Lower leg skin (tissue), 4 donors: ENCODE results near the gene OLFM2. TPM values are rescaled to one million over a fixed set of nuclear protein-coding genes. Genes with fewer than 3 reads are reported as not detected.

ENCODE experiments used
- DNase-seq, 2 donors: peaks; one replicate each; pipeline ENCODE4 v3.0.0-alpha.2; 2019; ENCODE audit warnings: low spot score in 2 of 2
- H3K4me3 ChIP-seq: fragments of 200-600 bp; sonication (generic); 2 replicates; pipeline ENCODE4 v1.5.1; 2017; ENCODE audit warnings: mild to moderate bottlenecking, low read depth; ENCODE audit not compliant: poor library complexity, severe bottlenecking
- POLR2A ChIP-seq, 2 donors: fragments of 450-650 bp; IDR thresholded peaks; one replicate each; pipeline ENCODE4 v1.6.1; 2016 to 2017; ENCODE audit warnings: antibody characterized with exemption in 2 of 2, mild to moderate bottlenecking in 1 of 2, moderate library complexity in 1 of 2
- WGBS, 2 donors: methylation state at CpG; one replicate each; pipeline ENCODE4 v1.1.5; 2018; 5-methylcytosine and 5-hydroxymethylcytosine counted together
- intact Hi-C: fragments of 100-400 bp; cut with DNase I; formaldehyde crosslinking; loops from one replicate; pipeline ENCODE4 v1.15.0; 2023; ENCODE audit warnings: low total_unique reads
- total RNA-seq, 4 donors: library from RNA; depleted of rRNA; stranded (reverse); fragments of >200 nt; gene quantifications; one replicate each; pipeline ENCODE4 v1.1.0, GENCODE V29; 2016
- TF ChIP-seq, protein P1 (sequence below), 3 donors: fragments of 450-650 bp; IDR thresholded peaks; one replicate each; pipeline ENCODE4 v1.5.1; 2016; ENCODE audit warnings: antibody characterized with exemption in 3 of 3, mild to moderate bottlenecking in 3 of 3, moderate library complexity in 2 of 3

The OLFM2 gene
- total RNA-seq, 4 donors from 2014 or later: 94.8 to 157 (median 112) TPM

GRCh38 chr19:9910625-9911024 lies 25.7 kb downstream of the OLFM2 start:
- TF ChIP-seq POLR2A (IDR thresholded peaks at IDR 0.05): no peak
- TF ChIP-seq, protein P1, sequence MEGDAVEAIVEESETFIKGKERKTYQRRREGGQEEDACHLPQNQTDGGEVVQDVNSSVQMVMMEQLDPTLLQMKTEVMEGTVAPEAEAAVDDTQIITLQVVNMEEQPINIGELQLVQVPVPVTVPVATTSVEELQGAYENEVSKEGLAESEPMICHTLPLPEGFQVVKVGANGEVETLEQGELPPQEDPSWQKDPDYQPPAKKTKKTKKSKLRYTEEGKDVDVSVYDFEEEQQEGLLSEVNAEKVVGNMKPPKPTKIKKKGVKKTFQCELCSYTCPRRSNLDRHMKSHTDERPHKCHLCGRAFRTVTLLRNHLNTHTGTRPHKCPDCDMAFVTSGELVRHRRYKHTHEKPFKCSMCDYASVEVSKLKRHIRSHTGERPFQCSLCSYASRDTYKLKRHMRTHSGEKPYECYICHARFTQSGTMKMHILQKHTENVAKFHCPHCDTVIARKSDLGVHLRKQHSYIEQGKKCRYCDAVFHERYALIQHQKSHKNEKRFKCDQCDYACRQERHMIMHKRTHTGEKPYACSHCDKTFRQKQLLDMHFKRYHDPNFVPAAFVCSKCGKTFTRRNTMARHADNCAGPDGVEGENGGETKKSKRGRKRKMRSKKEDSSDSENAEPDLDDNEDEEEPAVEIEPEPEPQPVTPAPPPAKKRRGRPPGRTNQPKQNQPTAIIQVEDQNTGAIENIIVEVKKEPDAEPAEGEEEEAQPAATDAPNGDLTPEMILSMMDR (IDR thresholded peaks at IDR 0.05): no peak
- intact Hi-C loops: no loop called here
- 91 to 98% methylated on average over 1 of the region's 1 CpG for WGBS, 2 donors
- H3K4me3 ChIP-seq: no peak overlapping the region
- no peak for DNase-seq

DNA sequence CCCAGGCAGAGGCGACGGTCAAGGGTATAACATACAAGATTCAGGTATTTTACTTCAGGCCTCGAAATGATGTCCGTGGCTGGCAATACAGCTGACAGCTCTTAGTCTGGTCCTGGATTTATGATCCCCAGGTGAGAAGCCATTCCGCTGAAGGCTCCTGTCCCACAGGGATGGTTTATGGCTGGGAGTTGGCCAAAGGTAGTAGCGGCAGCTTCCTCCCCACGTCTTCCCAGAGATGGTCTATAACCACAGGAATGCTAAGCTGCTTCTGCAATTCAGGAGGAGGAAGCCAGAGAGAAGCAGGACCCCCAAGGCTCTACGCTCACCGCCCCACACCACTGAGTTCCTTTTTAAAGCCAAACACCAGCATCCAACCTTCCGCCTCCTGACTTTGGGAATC lies 27.1 kb downstream of the OLFM2 start:
- intact Hi-C loops: no loop called here
- H3K4me3 ChIP-seq: no peak overlapping the region
- no peak for TF ChIP-seq POLR2A (IDR thresholded peaks at IDR 0.05)
- TF ChIP-seq, protein P1 (IDR thresholded peaks at IDR 0.05): no peak
- WGBS, 2 donors: 60 to 66% methylated on average over 10 of the region's 10 CpGs
- DNase-seq: no peak

- 65 to 66% methylated on average over 16 of the region's 16 CpGs for WGBS, 2 donors
- TF ChIP-seq POLR2A (IDR thresholded peaks at IDR 0.05): no peak
- TF ChIP-seq, protein P1 (IDR thresholded peaks at IDR 0.05): no peak
- intact Hi-C loops: no loop called here
- DNase-seq: no peak
- no peak overlapping the region for H3K4me3 ChIP-seq
Measured at GRCh38 chr19:9906475-9907087, 29.7 kb downstream of the OLFM2 start.

DNA sequence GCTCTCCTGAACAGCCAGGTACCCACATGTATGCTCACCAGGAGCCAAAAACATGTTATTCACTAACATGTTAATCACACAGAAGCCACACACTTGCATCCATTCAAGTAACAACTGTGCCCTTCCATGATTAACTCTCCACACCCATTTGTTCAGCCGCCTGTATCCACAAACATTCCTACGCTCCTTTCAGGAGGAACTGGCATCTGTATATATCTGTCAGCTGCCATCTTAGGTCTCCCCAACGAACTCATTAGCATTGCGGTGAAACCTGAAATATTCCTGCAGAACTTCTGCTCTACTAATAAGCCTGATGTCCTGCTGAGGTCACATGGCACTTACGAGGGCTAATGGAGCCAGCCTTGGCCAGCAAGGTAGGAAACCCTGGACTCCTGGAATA lies 33.0 kb downstream of the OLFM2 start:
- WGBS, 2 donors: 67 to 73% methylated on average over 5 of the region's 5 CpGs
- DNase-seq: no peak
- H3K4me3 ChIP-seq: no peak overlapping the region
- TF ChIP-seq, protein P1 (IDR thresholded peaks at IDR 0.05): no peak
- no peak for TF ChIP-seq POLR2A (IDR thresholded peaks at IDR 0.05)
- intact Hi-C loops: no loop called here

DNA sequence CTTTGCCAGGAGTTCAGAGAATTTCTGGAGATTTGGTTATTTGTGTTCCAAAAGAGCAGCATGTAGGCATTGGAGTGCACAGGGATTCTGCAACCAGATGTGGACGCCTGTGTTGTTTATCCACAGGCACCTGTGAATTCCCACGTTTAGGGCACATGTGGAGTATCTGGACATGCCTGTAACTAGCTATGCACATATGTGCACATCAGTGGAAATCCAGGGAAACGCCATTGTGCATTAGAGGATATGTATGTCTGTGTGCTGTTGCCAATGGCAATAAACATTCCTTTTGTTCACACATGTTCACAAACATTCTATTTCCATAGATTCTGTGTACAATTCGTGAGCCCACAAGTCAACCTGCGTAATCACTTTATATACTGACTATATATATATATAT lies 34.7 kb downstream of the OLFM2 start:
- DNase-seq: no peak
- 55 to 64% methylated on average over 5 of the region's 5 CpGs for WGBS, 2 donors
- no peak overlapping the region for H3K4me3 ChIP-seq
- intact Hi-C loops: no loop called here
- TF ChIP-seq, protein P1 (IDR thresholded peaks at IDR 0.05): no peak
- TF ChIP-seq POLR2A (IDR thresholded peaks at IDR 0.05): no peak

DNA sequence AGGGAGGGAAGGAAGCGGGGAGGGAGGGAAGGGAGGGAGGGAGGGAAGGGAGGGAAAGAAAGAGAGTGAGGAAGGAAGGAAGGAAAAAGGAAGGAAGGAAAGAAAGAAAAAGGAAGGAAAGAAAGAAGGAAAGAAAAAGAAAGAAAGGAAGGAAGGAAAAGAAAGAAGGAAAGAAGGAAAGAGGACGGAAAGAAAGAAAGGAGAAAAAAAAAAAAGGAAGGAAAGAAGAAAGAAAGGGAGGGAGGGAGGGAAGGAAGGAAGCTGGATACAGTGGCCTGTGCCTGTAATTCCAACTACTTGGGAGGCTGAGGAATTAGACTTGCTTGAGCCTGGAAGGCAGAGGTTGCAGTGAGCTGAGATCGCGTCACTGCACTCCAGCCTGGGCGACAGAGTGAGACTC lies 35.3 kb downstream of the OLFM2 start:
- intact Hi-C loops: no loop called here
- TF ChIP-seq POLR2A (IDR thresholded peaks at IDR 0.05): no peak
- TF ChIP-seq, protein P1 (IDR thresholded peaks at IDR 0.05): no peak
- no peak for DNase-seq
- no peak overlapping the region for H3K4me3 ChIP-seq
- WGBS, 2 donors: 81 to 84% methylated on average over 4 to 5 of the region's 5 CpGs
